Inflammatory macrophage treated with lipopolysaccharide for 1 hour (primary cell): Measurements from ENCODE around the gene NT5DC2.
A peak's percentile ranks its signal among the peaks of the same experiment; 100 is the strongest.

ENCODE experiments used
- DNase-seq, 2 donors: peaks; one replicate each; pipeline ENCODE4 v3.0.0-alpha.2; 2020 to 2022

Gene NT5DC2

GRCh38 chr3:52533623-52534280, at the start of gene NT5DC2:
Gene NT5DC2, minus strand, starts transcription at chr3:52533857. Its CDS starts 120 bp downstream, at chr3:52533737.
- peak; percentile 26 to 52 for DNase-seq

GRCh38 chr3:52574056-52574965, 40.7 kb upstream of the NT5DC2 start:
- no peak for DNase-seq

- DNase-seq = no peak
Observed at GRCh38 chr3:52572221-52572620, 38.6 kb upstream of the NT5DC2 start.

- DNase-seq = no peak
Observed at GRCh38 chr3:52570076-52570475, 36.4 kb upstream of the NT5DC2 start.

- DNase-seq = no peak
Observed at GRCh38 chr3:52568069-52568468, 34.4 kb upstream of the NT5DC2 start.

GRCh38 chr3:52563984-52564383, 30.3 kb upstream of the NT5DC2 start:
- no peak for DNase-seq

GRCh38 chr3:52561028-52561747, 27.5 kb upstream of the NT5DC2 start:
- no peak for DNase-seq

GRCh38 chr3:52558436-52558835, 24.8 kb upstream of the NT5DC2 start:
- DNase-seq = no peak

GRCh38 chr3:52557011-52557960, 23.6 kb upstream of the NT5DC2 start:
- DNase-seq = no peak

- DNase-seq = no peak
Observed at GRCh38 chr3:52555056-52555455, 21.4 kb upstream of the NT5DC2 start.

- DNase-seq = no peak
Observed at GRCh38 chr3:52554026-52554755, 20.5 kb upstream of the NT5DC2 start.

- DNase-seq = no peak
Observed at GRCh38 chr3:52552089-52552488, 18.4 kb upstream of the NT5DC2 start.

- DNase-seq = no peak
Observed at GRCh38 chr3:52551118-52551517, 17.5 kb upstream of the NT5DC2 start.

- no peak for DNase-seq
Observed at GRCh38 chr3:52547143-52547542, 13.5 kb upstream of the NT5DC2 start.

GRCh38 chr3:52546111-52546901, 12.6 kb upstream of the NT5DC2 start:
- DNase-seq = no peak

GRCh38 chr3:52544937-52545336, 11.3 kb upstream of the NT5DC2 start:
- no peak for DNase-seq

- DNase-seq = no peak
Observed at GRCh38 chr3:52541050-52541449, 7.4 kb upstream of the NT5DC2 start.

GRCh38 chr3:52539010-52539653, 5.5 kb upstream of the NT5DC2 start:
- peak in 1 of 2 donors; percentile 10 for DNase-seq

GRCh38 chr3:52537726-52538421, 4.2 kb upstream of the NT5DC2 start:
- DNase-seq = no peak
